CD4-positive, alpha-beta T cell treated with Interleukin-12 subunit alpha and Interleukin-12 subunit beta, for 1 hour (primary cell): ENCODE measurements around the gene LUC7L2.
"Not testable (repeated sequence)": the region's sequence is repeated elsewhere in the genome, so short reads cannot be mapped to it uniquely, and the experiment has no call there.

ENCODE experiments used
- DNase-seq: peaks from one replicate; pipeline ENCODE4 v3.0.0-alpha.2; 2020

The LUC7L2 gene

GRCh38 chr7:139357729-139358506 lies 1.8 kb upstream of the LUC7L2 start:
- DNase-seq = not testable (repeated sequence)

DNA sequence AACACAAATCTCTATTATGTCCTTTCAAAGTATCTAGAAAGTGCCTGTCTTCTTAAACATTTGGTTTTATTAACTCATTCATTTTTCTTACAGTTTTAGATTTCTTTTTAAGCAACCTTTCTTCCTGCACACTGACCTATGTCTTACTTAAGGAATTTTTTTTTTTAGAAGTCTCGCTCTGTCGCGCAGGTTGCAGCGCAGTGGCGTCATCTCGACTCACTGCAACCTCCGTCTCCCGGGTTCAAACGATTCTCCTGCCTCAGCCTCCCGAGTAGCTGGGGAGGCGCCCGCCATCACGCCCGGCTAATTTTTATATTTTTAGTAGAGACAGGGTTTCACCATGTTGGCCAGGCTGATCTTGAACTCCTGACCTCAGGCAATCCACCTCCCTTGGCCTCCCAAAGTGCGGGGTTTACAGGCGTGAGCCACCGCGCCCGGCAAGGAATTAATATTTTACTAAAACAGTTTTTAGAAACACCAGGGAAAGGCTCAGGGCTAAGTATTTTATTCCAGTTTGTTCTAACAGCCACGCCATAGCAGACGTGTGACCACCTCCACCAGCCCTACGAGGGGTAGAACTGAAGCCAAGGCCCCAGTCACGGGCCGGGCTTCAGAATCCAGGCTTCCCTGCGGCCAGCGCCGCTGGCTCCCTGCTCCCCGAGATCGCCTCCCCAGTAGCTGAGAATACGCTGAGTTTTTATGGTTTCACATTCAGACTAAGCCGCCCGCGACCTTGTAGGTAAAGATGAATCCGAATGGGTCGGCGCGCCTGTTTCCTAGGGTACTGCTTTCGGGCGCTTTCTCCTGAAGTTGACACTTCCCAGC lies 941 bp upstream of the LUC7L2 start:
- peak; percentile 57 for DNase-seq

- peak; percentile 97 for DNase-seq
Measured at GRCh38 chr7:139360210-139360947, 685 bp downstream of the LUC7L2 start.

GRCh38 chr7:139360948-139361307 lies 1.2 kb downstream of the LUC7L2 start:
- no peak for DNase-seq

DNA sequence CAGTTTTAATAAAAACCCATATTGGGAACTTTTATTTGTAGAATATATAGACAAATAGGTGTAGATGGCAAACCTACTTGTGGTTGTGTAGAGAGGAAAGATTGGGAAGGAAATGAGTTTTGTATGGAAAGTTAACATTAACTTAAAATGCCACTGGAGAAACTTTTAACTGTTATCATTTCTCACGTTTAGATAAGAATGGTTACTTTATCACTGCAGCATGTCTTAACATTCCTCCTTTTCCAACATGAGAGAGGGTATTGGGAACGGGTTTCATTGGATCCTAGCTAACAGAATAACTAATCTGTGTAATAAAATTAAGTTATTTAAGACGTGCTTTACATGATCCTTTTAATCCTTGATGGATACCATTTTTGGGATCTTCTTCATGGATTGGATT lies 1.8 kb downstream of the LUC7L2 start:
- no peak for DNase-seq

- no peak for DNase-seq
Measured at GRCh38 chr7:139362302-139362701, 2.6 kb downstream of the LUC7L2 start.

DNA sequence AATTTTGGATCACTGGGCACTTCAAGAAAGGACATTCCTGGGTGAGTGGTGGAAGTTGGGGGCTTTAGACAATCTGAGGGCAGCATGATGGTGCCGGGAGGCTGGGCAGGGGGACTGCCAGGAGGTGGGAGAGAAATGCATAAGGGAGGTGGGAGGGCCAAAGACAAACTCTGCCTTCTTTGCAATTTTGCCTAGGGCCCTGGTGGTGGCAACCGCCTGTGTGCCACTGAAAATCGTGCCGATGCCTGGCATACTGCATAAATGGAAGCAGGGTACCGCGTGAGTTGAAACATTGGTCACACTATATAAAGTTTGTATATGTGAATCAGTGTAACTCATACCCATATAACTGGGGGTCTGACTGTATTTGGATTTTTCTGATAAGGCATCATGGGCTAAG lies 3.3 kb downstream of the LUC7L2 start:
- DNase-seq = no peak

DNA sequence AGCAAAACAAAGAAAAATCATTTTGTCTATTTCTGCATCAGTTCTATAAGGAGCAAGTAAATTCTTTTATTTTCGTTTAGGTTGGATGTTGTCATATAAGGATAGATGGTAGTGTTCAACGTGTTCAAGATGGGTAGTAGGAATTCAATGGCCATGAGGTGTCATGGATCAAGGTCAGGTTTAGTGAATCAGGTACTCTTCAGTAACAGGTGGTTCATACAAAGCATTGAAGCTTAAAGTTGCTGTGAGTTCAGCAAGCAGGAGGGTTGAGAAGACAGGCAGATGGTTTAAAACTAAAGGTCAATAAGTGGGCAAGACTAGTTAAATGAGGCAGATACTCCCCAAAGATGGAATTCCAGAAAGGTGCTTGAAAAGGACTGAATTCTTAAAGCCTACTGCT lies 5.6 kb downstream of the LUC7L2 start:
- no peak for DNase-seq

DNA sequence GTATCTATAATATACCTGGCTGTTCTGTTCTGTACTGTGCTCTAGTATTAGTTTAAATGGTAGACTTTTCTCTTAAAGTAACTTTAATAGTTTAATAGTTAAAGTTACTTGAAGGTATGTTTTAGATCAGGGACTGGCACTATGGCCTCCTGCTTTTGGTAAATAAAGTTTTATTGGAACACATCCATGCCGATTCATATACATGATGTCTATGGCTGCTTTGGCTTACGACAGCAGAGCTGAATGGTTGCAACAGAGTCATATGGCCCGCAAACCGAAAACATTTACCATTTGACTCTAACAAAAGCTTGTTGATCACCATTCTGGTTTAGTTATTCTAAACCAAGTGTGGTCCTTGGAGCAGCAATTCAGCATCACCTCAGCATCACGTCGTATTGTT lies 6.7 kb downstream of the LUC7L2 start:
- no peak for DNase-seq

GRCh38 chr7:139367438-139368155 lies 7.9 kb downstream of the LUC7L2 start:
- DNase-seq = no peak

DNA sequence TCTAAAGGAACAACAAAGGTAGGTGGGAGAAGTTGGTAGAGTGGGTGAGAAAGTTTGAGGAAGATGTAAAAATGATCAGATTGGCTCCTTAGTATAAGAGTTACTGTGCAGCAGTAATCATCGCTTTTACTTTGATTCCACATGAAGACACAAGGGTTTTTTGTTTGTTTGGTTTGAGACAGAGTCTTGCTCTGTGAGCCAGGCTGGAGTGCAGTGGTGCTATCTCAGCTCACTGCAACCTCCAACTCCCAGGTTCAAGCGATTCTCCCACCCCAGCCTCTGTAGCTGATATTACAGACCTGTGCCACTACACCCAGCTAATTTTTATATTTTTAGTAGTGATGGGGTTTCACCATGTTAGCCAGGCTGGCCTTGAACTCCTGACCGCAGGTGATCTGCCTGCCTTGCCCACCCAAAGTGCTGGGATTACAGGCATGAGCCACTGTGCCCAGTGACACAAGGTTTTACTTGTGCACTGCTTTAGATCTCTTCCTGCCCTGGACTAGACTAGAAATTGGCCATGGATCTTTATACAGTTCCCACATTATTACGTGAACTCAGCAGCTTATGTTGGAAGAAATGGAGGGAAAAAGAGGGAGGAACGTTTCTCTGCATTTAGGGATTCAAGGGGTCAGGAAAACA lies 10.7 kb downstream of the LUC7L2 start:
- DNase-seq = no peak

DNA sequence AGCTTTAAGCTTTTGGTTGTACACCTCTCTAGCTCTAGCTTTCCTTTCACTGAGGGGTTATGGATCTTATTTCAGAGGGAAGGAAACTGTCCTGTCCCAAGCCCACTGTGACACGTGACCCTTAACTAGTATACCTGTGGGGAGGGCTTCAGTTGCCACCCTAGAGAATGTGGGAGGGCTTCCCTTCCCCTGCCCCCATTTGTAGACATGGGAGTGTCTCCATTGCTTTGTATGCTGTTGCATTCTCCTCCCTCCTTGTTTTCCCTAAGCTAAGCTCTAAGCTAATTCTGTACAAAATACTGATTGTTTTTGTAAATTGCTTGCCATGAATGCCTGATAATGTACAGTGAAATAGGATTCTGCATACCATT lies 11.2 kb downstream of the LUC7L2 start:
- DNase-seq = no peak

- no peak for DNase-seq
Measured at GRCh38 chr7:139374246-139374645, 14.6 kb downstream of the LUC7L2 start.

- DNase-seq = no peak
Measured at GRCh38 chr7:139382439-139382838, 22.7 kb downstream of the LUC7L2 start.

- DNase-seq = no peak
Measured at GRCh38 chr7:139384611-139385010, 24.9 kb downstream of the LUC7L2 start.

- no peak for DNase-seq
Measured at GRCh38 chr7:139387594-139387993, 27.9 kb downstream of the LUC7L2 start.

DNA sequence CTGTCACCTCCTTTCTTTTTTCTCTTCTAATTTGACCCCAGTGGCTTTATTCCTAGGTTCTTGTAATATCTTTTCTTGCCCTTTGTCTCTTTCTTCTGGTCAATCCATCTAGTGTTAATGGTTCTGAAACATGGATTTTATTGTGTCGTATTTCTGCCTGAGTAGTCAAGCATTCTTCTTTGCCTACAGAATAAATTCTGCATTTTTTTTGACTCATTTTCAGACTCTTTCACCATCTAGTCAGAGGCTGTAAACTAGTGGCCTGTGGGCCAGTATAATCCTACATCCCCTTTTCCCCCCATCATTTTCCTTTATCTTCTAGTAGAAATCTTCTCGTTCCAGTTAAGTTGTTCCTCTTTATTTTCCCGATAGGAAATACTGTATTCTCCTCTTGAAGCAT lies 29.4 kb downstream of the LUC7L2 start:
- DNase-seq = no peak

- no peak for DNase-seq
Measured at GRCh38 chr7:139389774-139390173, 30.1 kb downstream of the LUC7L2 start.

- DNase-seq = no peak
Measured at GRCh38 chr7:139393621-139394211, 34.0 kb downstream of the LUC7L2 start.

DNA sequence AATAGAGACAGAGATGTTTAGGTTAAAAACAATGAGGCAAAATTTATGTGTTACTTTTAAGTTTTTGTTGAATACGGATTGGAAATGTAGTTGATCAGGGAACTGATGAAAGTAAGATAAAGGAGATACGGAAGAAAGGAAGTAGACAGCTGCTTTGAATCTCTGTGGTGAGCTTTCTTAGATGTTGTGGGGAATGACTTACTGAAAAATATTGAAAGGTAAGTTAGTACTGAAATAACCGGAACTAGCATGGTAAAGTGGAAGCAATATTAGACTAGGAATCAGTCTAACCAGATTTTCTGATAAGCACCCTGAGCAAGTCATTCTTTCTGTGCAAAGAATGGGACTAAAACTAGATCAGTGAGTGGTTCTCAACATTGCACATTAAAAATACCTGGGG lies 34.8 kb downstream of the LUC7L2 start:
- DNase-seq = peak; percentile 18

- DNase-seq = no peak
Measured at GRCh38 chr7:139396323-139396951, 36.7 kb downstream of the LUC7L2 start.

GRCh38 chr7:139397192-139397591 lies 37.5 kb downstream of the LUC7L2 start:
- DNase-seq = no peak
